HG02588 (cell line): Measurements from ENCODE around the gene BNIP3.

Source experiments
- ATAC-seq: cut with Tn5 transposase; IDR thresholded peaks from one replicate; pipeline ENCODE4 v1.9.1; 2021; ENCODE audit warnings: mild to moderate bottlenecking, moderate library complexity; ENCODE audit not compliant: unreplicated experiment

Gene BNIP3

DNA sequence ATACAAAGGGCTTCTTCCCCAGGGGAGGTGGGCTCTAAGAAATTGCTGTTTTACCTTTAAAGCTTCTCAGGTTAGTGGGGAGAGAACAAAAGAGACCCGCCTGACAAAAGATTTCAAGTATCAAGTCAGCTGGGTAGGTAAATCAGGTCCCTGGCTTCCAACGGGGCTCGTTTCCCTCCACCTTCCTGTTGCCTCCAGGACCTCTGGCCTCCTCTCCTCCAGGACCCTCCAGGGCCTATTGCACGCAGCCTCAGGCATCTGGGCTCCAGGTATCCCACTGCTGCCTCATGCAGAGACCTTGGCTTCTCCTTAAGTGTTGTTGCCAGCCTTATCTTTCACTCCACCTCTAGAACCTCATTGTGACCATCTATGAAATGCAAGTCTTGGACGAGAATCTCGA is 2.9 kb downstream of the BNIP3 start:
- no peak for ATAC-seq

DNA sequence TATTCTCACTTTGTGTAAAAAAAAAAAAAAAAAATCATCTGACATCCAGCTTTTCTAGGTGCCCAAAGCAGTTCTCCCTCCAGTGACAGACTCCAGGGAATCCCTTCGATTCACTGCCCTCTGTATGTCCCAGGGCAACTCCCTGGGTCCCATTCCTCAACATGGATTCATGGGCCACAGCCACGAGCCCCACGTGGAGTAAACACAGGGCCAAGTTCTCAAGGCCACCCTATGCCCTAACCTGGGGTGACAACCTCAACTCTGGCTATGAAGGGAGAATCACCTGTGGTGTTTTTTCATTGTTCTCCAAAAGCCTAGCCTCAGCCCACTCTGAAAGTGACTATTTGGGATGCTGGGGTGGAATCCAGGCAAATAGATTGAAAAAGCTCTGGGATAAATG is 3.4 kb downstream of the BNIP3 start:
- no peak for ATAC-seq

DNA sequence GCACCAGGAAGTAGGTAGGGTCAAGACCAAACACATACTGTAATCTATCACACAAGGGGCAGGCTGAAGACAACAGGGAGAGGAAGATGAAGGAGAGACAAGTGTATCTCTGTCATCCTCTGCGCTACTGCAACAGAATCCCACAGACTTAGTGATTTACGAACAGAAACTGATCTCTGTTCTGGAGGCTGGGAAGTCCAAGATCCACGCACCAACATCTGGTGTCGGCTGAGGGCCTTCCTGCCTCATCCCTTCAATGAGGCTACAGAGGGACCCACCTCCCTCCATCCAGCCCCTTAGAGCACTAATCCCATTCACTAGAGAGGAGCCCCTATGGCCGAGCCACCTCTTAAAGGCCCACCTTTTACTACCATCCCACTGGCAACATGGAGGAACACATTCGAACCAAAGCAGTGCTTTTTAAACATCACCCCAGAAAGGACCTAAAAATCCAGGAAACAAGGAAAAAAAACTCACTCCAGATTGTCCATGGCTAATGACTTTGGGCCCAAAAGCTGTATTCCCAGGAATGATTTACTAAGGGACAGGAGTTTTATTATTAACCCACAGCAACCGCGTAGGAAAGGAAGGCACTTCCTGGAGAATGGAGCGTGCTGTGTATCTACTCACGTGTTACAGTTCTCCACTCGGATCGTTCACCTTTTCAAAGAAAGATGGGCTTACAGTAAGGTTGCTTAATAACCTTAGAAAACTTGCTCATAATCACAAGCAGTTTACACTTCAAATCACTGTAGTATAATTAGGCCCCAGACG is 4.2 kb downstream of the BNIP3 start:
- ATAC-seq, result no peak

DNA sequence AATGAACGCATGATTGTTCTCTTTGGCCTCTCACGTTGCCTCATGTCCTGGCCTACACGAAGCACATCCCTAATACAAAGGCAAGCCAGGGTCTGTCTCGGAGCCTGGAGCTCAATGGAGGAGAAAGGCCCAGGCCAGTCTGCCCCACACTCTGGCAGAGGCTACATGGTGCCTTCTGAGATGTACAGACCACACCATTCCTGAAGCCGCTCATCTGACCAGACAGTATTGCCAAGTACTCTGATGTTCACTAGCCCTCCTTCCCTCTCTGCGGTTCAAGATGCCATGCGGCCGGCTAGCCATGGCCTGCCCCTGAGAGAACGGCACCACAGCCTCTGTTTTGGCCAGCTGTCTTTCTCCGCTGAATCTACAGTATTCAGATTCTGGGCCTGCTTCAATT is 5.9 kb downstream of the BNIP3 start:
- ATAC-seq, result no peak

DNA sequence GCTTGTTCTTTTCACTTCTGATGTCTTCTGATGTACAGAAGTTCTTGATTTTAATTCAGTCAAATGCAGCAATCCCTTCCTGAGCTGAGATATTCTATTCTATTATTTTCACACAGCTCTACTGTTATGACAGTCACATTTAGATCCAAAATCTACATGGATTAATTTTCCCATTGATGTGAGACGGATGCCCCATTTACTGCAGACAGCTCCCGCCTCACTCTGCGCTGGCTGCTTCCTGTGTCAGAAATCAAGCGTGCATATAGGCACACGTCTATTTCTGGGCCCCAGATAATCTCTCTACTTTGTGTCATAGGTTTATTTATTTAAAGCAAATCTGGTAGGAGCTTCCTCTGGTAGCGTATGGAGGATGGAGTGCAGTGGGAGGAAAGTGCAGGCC is 6.7 kb downstream of the BNIP3 start:
- no peak for ATAC-seq

DNA sequence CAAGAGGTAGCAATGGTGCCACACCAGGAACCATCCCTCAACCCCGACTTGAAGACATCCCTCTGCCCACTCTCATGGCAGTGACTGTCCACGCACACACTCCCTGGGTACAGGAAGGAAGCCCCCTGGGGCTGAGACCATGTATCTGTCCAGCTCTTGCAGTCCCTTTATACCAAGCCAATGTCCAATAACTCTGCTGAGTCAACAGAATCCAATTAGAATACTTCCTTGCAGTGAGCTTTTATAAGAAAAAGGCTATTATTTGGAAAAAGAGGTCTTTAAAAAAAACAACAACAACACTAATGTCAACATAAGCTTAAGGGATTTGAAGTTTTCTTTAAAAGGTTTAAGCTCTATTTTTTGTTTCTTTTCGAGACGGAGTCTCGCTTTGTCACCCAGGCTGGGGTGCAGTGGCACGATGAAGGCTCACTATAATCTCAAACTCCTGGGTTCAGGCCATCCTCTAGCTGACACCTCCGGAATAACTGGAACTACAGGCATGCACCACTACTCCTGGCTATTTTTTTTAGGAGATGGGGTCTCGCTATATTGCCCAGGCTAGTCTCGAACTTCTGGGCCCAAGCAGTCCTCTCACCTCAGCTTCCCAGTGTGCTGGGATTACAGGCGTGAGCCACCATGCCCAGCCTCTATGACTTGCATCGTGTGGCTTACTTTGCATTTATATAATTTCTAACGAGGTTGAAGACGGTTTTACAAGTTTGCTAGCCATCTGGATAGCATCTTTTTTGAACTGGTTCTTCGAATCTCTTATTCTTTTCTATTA is 7.5 kb downstream of the BNIP3 start:
- no peak for ATAC-seq

DNA sequence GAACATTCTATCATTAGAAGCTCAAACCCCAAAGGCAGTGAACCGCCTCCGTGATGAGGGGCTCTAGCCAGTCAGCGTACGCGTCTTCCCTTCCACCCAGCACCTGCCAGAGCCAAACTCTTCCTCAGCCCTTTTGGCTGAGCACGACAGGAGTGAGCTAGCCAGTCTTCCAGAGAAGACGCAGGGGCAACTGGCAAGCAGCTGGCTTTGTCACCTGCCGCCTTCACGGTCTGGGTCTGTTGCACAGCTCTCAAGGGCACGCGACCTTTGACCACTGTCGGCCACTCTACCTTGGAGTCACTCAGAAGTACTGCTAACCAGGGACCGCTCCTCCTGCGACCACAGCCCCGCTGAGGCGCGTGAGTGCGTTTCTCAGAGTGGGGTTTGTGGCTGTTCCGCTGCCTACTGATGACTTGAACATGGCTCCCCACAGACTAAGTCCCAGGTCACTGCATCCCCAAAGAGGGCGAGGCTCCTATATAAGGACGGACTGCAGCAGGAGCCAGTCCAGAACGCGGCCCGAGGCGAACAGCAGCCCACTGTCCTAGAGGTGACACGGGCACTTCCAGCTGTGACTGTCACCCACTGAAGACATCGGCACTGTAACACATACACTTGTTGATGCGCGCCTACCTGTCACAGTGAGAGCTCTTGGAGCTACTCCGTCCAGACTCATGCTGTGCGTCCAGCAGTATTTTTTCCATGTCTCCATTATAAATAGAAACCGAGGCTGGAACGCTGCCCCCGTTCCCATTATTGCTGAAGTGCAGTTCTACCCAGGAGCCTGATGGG is 8.4 kb downstream of the BNIP3 start:
- no peak for ATAC-seq

DNA sequence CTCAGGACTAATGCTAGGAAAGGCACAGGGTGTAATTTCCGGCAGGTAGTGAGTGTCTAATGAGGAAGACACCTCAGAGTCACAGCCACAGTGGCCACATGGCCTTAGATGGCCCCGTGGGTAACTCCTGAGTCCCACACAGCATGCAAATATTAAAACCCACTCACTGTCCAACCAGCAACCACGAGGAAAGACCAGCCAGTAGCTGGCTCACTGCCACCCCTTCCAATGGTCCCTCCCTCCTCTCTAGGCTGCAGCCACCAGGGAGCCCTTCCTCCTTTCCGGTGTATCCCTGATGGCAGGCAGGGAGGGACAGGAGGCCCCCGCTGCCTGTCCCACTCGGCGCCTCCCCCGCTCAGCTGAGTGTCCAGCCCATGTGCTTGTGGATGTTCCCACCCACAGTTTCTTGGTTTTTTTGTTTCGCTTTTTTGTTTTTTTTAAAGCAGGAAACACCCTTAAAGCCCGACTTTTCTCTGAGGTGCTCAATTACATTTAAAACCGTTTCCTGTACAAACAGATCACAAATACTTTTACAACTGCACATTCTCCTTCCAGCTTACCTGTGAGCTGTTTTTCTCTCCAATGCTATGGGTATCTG is 9.2 kb downstream of the BNIP3 start:
- no peak for ATAC-seq

DNA sequence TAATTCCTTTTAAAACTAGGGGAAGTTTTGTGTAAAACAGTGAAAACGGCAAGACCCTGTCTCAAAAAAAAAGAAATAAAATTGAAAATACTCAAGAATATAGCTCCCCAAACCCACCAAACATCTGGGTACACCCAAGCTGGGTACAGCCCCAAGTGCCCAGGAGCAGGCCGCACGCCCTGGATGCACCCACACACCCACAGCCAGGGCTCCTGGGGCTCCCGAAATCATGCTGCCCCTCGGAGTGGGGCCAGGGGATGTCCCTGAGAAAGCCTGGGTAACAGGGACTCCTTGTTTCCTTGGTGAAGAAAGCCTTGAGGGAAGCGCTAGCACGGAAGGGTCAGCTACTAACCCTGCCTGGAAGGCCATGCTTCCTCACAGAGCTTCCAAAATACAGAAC is 10.1 kb downstream of the BNIP3 start:
- ATAC-seq, result no peak

DNA sequence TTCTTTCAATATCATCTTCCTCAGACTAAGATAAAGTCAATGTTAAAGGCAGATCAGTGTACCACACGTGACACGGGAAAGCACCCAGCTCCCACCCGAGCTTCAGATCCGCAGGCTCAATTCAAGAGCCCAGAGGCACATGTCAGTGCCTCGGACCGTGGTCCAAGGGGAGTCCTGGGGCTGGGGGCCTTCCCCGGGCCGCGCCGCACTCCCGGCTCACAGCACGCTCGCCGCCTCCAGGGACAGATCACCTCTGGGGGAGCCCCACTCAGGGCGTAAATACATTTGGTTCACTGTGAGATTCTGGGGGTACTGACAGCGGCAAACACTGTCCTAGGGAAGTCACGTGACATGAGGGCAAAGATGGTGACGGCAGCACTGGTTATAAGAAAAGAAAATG is 10.8 kb downstream of the BNIP3 start:
- ATAC-seq, result no peak

DNA sequence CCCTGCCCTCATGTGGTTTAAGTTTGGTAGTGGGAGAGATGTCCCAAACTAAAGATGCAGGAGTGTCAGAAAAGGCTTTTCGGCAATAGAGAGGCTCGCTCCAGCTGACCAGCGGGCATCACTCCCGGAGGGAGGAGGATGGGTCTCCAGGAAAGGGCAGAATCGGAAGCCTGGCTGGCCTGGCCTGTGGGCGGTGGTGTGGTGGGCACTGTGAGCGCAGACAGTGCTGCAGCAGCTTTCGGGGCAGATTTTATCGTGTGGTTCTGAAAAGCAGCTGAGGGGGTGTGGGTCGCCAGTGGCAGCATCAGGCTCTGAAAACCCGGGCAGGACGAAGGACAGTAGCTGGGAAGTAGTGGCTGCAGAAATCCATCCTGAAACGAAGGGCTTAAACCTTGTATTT is 12.8 kb downstream of the BNIP3 start:
- no peak for ATAC-seq

DNA sequence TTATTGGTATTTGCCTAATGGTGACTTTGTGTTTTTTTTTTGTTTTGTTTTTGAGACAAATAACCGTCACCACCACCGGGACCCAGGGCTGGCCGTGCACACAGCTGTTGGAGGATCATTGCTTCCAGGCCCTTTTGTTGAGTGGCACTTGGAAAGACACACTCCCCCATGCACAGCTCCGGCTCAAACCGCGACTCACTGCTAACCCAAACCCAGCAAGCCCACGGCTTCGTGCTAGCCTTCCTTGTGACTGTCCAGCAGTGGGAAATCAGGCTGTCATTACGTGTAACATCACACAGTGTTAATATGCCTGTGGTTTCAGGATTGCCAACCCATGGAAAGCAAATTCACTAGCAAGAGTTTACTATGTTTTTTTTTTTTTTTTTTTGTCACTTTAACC is 17.4 kb downstream of the BNIP3 start:
- no peak for ATAC-seq

DNA sequence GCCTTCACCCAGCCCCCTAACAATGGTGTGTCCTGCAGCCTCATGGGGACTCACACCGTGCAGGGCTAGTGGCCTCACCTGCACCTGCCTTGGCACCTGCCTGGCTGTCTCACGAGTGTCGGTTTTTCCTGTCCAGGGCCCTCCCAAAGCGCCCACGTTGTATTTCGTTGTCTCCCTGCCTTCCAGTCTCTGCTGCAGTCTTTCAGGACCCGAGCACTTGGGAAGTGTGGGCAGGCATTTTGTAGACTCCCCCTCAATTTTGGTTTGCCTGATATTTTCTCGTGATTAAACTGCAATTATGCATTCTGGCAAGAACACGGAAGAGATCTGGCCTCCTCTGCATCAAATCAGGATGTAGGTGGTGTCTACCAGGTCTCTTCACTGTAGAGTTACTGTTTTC is 17.9 kb downstream of the BNIP3 start:
- no peak for ATAC-seq

DNA sequence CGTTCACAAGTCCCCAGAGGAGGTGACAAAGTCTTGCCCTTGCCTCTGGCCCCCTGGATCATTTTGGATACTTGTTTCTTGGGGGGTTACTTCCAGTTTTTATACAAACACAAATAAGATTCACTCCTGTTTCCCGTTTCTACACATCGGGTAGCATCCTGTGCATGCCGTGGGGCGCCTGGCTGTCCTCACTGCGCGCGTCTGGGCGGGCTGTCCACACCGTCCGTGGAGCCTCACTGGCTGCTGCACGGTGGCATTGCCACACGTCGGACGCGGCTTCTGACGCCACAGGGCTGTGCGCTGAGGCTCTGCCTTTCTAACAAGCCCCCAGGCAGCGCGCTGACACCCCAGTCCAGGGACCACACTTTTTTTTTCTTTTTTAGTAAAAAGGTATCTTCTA is 18.4 kb downstream of the BNIP3 start:
- no peak for ATAC-seq

DNA sequence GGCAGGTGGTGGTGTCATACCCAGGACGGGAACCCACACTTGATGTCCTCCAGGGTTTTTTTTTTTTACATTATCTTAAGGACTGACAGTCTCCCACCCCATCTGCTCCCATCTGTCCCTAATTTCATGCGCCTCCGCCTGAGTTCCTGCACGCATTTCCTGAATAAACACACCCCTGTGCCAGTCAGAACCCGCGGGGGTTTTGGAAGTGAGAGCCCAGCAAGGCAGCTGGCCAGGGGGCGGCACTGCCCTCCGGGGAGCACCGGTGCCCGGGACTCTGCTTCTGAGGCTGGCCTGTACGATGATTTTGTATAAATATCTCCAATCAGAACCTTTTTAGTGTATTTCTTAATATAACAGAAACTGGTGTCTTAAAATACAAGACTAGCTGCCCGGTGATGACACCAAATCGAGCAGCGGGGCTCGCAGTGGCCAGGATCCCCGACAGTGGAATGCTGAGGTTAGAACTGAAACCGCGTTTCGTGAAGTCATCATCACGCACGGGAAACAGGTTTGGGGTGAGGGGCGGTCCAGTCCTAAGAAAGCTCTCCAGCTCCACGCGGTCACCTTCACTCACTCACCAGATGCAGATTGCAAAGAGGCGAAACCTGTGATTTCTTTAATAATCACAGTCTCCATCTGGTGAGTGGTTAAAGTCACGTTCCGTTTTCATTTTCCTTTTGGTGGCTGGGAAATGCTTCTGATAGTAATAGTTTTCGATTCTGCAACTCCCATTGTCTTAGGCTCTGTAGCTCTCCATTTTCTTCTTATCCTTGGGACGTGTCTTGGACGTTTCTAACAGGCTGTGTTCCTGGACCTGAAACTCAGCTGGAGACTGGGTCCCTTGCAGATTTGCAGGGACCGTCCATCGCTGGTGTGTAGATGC is 19.7 kb downstream of the BNIP3 start:
- no peak for ATAC-seq

DNA sequence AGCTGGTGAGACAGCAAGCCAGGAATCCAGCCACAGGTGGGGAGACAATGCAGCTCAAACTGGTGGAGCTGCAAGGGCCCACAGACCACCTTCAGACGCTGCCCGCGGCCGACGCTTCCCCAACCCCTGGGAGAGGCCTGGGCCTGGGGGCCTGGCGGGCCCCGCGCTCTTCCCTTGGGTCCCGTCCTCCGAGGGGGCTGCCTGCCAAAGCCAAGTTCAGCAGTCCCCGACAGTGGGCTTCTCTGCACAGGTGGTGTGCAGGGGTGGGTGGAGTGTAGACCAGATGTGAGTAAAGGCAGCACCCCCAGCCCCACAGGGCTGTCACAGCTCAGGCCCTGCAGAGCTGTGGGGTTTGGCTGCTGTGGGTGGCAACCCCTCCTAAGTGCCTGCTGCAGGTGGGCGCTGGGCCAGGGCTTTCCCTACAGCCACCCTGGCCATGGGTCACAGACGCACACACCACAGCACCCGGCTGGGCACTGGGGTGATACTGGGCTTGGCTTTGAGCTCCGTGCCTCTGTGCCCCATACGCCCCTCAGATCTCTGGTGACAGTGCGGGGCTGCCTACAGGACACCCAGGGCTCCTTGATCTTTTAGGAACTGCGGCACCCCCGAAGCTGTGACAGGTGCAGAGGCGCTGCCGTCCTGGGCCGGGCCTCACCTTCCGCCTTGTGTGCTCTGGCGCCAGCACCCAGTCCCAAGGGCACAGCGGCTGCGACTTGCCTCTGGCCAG is 20.5 kb downstream of the BNIP3 start:
- ATAC-seq, result no peak

DNA sequence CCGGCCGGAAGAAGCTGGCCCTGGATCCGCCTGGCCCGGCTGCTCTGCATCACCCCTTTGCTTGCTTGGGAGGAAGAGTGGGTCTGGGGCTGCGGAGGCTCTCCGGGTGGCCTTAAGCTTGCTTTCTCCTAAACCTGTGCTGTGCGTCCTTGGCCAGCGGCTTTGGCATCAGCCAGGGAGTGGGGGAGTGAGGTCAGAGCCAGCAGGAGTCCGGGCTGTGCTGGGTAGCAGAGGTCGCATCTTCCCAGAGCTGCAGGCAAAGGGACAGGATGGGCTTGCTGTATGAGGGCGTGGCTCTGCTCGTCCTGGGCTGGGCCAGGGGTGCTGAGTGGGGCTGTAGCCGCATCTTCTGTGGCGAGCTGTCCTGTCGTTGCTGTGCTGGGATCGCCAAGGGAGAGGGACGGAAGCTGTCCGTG is 21.1 kb downstream of the BNIP3 start:
- no peak for ATAC-seq

DNA sequence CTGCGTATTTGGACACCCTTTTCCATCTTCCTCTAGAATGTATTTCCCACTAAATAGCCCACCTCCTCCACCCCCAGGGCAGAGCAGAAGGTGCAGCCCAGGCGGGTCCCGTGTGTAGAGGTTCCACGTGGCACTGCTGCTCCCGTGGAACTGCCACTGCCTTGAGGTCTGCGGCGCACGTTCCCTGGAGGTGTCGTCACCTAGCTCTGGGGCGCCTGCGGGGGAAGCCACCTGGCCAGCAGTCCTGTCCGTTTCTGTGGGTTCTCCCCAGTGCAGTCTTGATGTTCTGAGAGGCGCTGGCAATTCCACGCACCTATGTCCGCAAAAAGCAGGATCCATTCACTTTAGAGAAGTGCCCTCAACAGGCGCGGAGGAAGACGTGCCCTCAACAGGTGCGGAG is 21.9 kb downstream of the BNIP3 start:
- no peak for ATAC-seq

DNA sequence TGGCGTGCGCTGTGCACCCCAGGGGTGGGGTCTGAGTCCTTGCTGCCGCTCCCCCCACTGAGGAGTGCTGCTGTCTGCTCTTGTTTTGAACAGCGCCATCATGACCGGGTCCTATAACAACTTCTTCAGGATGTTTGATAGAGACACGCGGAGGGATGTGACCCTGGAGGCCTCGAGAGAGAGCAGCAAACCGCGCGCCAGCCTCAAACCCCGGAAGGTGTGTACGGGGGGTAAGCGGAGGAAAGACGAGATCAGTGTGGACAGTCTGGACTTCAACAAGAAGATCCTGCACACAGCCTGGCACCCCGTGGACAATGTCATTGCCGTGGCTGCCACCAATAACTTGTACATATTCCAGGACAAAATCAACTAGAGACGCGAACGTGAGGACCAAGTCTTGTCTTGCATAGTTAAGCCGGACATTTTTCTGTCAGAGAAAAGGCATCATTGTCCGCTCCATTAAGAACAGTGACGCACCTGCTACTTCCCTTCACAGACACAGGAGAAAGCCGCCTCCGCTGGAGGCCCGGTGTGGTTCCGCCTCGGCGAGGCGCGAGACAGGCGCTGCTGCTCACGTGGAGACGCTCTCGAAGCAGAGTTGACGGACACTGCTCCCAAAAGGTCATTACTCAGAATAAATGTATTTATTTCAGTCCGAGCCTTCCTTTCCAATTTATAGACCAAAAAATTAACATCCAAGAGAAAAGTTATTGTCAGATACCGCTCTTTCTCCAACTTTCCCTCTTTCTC is 26.0 kb downstream of the BNIP3 start:
- no peak for ATAC-seq
